SK-N-SH (cell line): ENCODE measurements around the gene CNP. TPM values are rescaled to one million over a fixed set of nuclear protein-coding genes. Genes with fewer than 3 reads are reported as not detected.

Experiments
- CTCF ChIA-PET: fragments of 300-600, 350-600 bp; formaldehyde crosslinking; extraction: SDS; loops from one replicate; lab custom pipeline; 2021; lab: Yijun Ruan, JAX
- POLR2A ChIA-PET: fragments of 350-600 bp; sonication (Branson Sonifier 250); formaldehyde crosslinking; extraction: SDS; loops from one replicate; lab custom pipeline; 2020; ENCODE audit warnings: antibody characterized with exemption, inconsistent platforms; lab: Yijun Ruan, JAX
- DNase-seq: peaks from one replicate; pipeline ENCODE4 v3.0.0; 2012
- H2AFZ ChIP-seq: fragments of 200-600 bp; sonication (generic); 2 replicates; pipeline ENCODE4 v1.8.1; 2016; ENCODE audit warnings: antibody characterized with exemption, mild to moderate bottlenecking, low read depth
- H3F3A ChIP-seq: fragments of 200-600 bp; sonication (generic); replicated peaks from 2 replicates; pipeline ENCODE3; 2016; ENCODE audit warnings: antibody characterized with exemption, mild to moderate bottlenecking; ENCODE audit not compliant: insufficient read depth
- H3K27ac ChIP-seq, 2 experiments: fragments of 200-500 bp in 1 of 2; fragments of 200-600 bp in 1 of 2; sonication (Bioruptor generic) in 1 of 2; sonication (generic), shearing (Covaris generic) in 1 of 2; 2 replicates each; pipeline versions ENCODE4 v1.5.1 to v1.6.1; 2014 to 2016; ENCODE audit warnings: low read depth in 2 of 2, inconsistent platforms in 1 of 2, low read length in 1 of 2, mild to moderate bottlenecking in 1 of 2, mixed read lengths in 1 of 2
- H3K27me3 ChIP-seq: fragments of 200-600 bp; sonication (generic), shearing (Covaris generic); 2 replicates; pipeline ENCODE4 v1.6.1; 2016; ENCODE audit warnings: mixed run types; ENCODE audit not compliant: insufficient read depth
- H3K36me3 ChIP-seq, 2 experiments: fragments of 200-500 bp in 1 of 2; fragments of 200-600 bp in 1 of 2; sonication (Bioruptor generic) in 1 of 2; sonication (generic) in 1 of 2; replicated peaks in 1 of 2; 2 replicates each; pipeline versions ENCODE3 to v1.5.1; 2014 to 2016; ENCODE audit warnings: low read length in 1 of 2, mild to moderate bottlenecking in 1 of 2; ENCODE audit not compliant: insufficient read depth in 2 of 2, control insufficient read depth in 1 of 2
- H3K4me1 ChIP-seq, 2 experiments: fragments of 200-500 bp in 1 of 2; fragments of 200-600 bp in 1 of 2; sonication (Bioruptor generic) in 1 of 2; sonication (generic), shearing (Covaris generic) in 1 of 2; 2 replicates each; pipeline versions ENCODE4 v1.5.1 to v1.6.1; 2014 to 2016; ENCODE audit warnings: low read depth in 1 of 2, low read length in 1 of 2, mixed run types in 1 of 2; ENCODE audit not compliant: insufficient read depth in 2 of 2, control insufficient read depth in 1 of 2
- H3K4me2 ChIP-seq: fragments of 200-600 bp; sonication (generic), shearing (Covaris generic); 2 replicates; pipeline ENCODE4 v1.6.1; 2017; ENCODE audit warnings: mixed run types
- H3K4me3 ChIP-seq, 2 experiments: fragments of 200-500 bp in 1 of 2; fragments of 200-600 bp in 1 of 2; sonication (Bioruptor generic) in 1 of 2; sonication (generic), shearing (Covaris generic) in 1 of 2; 2 replicates each; pipeline versions ENCODE4 v1.5.1 to v1.8.1; 2014 to 2016; ENCODE audit warnings: low read depth in 2 of 2, inconsistent platforms in 1 of 2, low read length in 1 of 2, mild to moderate bottlenecking in 1 of 2, mixed read lengths in 1 of 2, moderate library complexity in 1 of 2
- H3K79me2 ChIP-seq: fragments of 200-600 bp; sonication (generic); 2 replicates; pipeline ENCODE4 v1.8.1; 2017; ENCODE audit warnings: mild to moderate bottlenecking; ENCODE audit not compliant: insufficient read depth
- H3K9ac ChIP-seq: fragments of 200-600 bp; sonication (generic); 2 replicates; pipeline ENCODE4 v1.6.1; 2017; ENCODE audit warnings: mixed run types
- H3K9me2 ChIP-seq: fragments of 200-600 bp; sonication (generic); 2 replicates; pipeline ENCODE4 v1.6.1; 2017; ENCODE audit warnings: mixed run types
- H3K9me3 ChIP-seq: fragments of 200-600 bp; sonication (generic); 2 replicates; pipeline ENCODE4 v1.6.1; 2017; ENCODE audit warnings: mixed run types, mild to moderate bottlenecking, moderate library complexity
- H4K20me1 ChIP-seq: fragments of 200-600 bp; sonication (generic); 2 replicates; pipeline ENCODE4 v1.6.1; 2017; ENCODE audit warnings: mild to moderate bottlenecking, mixed run types; ENCODE audit not compliant: insufficient read depth
- CHD2 ChIP-seq: fragments of 150-350 bp; IDR thresholded peaks from 2 replicates; pipeline ENCODE4 v1.6.1; 2018; ENCODE audit warnings: low read length; ENCODE audit not compliant: partially characterized antibody
- ELF1 ChIP-seq: IDR thresholded peaks from 2 replicates; pipeline ENCODE4 v1.4.0; 2012
- EZH2phosphoT487 ChIP-seq: fragments of 200-600 bp; sonication (generic); IDR thresholded peaks from 2 replicates; pipeline ENCODE4 v1.6.1; 2017; ENCODE audit warnings: low read depth, mixed run types, mild to moderate bottlenecking, antibody characterized with exemption, moderate library complexity, borderline replicate concordance
- FOXJ3 ChIP-seq: sonication (generic); formaldehyde crosslinking; IDR thresholded peaks from 2 replicates; pipeline ENCODE4 v1.5.1; 2020; ENCODE audit warnings: mild to moderate bottlenecking, missing genetic modification reagents
- NRF1 ChIP-seq: IDR thresholded peaks from 2 replicates; pipeline ENCODE4 v1.6.1; 2012; ENCODE audit warnings: low read depth, mild to moderate bottlenecking, low read length
- POLR2AphosphoS5 ChIP-seq: IDR thresholded peaks from 2 replicates; pipeline ENCODE4 v1.6.1; 2012; ENCODE audit warnings: low read depth, low read length
- RAD21 ChIP-seq: IDR thresholded peaks from 2 replicates; pipeline ENCODE4 v1.6.1; 2012; ENCODE audit warnings: mild to moderate bottlenecking, low read length
- RCOR1 ChIP-seq: fragments of 150-350 bp; IDR thresholded peaks from 2 replicates; pipeline ENCODE4 v1.6.1; 2017; ENCODE audit warnings: antibody characterized with exemption, low read length
- RFX5 ChIP-seq: IDR thresholded peaks from 2 replicates; pipeline ENCODE4 v1.6.1; 2012; ENCODE audit warnings: mild to moderate bottlenecking, improper control_type of control experiment, low read length
- SMC3 ChIP-seq: IDR thresholded peaks from 2 replicates; pipeline ENCODE4 v1.6.1; 2012; ENCODE audit warnings: low read depth, low read length, improper control_type of control experiment
- TAF1 ChIP-seq: IDR thresholded peaks from 2 replicates; pipeline ENCODE4 v1.6.1; 2012; ENCODE audit warnings: low read depth, mild to moderate bottlenecking, low read length, moderate library complexity, borderline replicate concordance
- TCF12 ChIP-seq: IDR thresholded peaks from 2 replicates; pipeline ENCODE4 v1.4.0; 2012
- TEAD4 ChIP-seq: IDR thresholded peaks from 2 replicates; pipeline ENCODE4 v1.4.0; 2012; ENCODE audit warnings: mild to moderate bottlenecking, borderline replicate concordance; ENCODE audit not compliant: insufficient read depth
- YY1 ChIP-seq: IDR thresholded peaks from 2 replicates; pipeline ENCODE4 v1.4.0; 2012; ENCODE audit warnings: low read depth, mild to moderate bottlenecking
- WGBS: methylation state at CpG from one replicate; pipeline ENCODE4 v1.1.6; 2017; ENCODE audit warnings: low lambda C conversion rate; 5-methylcytosine and 5-hydroxymethylcytosine counted together
- polyA plus RNA-seq, 3 experiments: library from polyadenylated mRNA; depleted of rRNA; stranded (reverse); fragments of >200 nt; gene quantifications; 2 replicates each; pipeline ENCODE4 v1.2.3, GENCODE V29; 2012
- TF ChIP-seq, protein P1 (sequence below): IDR thresholded peaks from 2 replicates; pipeline ENCODE4; 2012
- TF ChIP-seq, protein P2 (sequence below): IDR thresholded peaks from 2 replicates; pipeline ENCODE4 v1.4.0; 2012; ENCODE audit warnings: low read depth
- TF ChIP-seq, protein P3 (sequence below): IDR thresholded peaks from 2 replicates; pipeline ENCODE4 v1.4.0; 2012; ENCODE audit warnings: low read depth, borderline replicate concordance
- TF ChIP-seq, protein P4 (sequence below): fragments of 150-350 bp; IDR thresholded peaks from 2 replicates; pipeline ENCODE4 v1.6.1; 2017; ENCODE audit warnings: antibody characterized with exemption, low read length, low read depth, borderline replicate concordance
- TF ChIP-seq, protein P5 (sequence below): fragments of 150-350 bp; IDR thresholded peaks from 2 replicates; pipeline ENCODE4 v1.6.1; 2016; ENCODE audit warnings: mild to moderate bottlenecking, low read depth, low read length
- TF ChIP-seq, protein P6 (sequence below): IDR thresholded peaks from 2 replicates; pipeline ENCODE4 v1.6.1; 2012; ENCODE audit warnings: mild to moderate bottlenecking, low read depth, low read length, moderate library complexity

The CNP gene
- polyA plus RNA-seq, 1 of the 3 experiments (the other 2 are of a cell fraction) = 54.8 TPM

GRCh38 chr17:41943492-41943891 lies 23.1 kb upstream of the CNP start:
- DNase-seq = no peak
- H3K4me3 ChIP-seq = no peak overlapping the region
- POLR2A ChIA-PET = no interaction called here
- no peaks in the 10 kb centered on the region for H3K9me2 ChIP-seq
- H4K20me1 ChIP-seq = no peaks in the 10 kb centered on the region
- TF ChIP-seq, protein P1, sequence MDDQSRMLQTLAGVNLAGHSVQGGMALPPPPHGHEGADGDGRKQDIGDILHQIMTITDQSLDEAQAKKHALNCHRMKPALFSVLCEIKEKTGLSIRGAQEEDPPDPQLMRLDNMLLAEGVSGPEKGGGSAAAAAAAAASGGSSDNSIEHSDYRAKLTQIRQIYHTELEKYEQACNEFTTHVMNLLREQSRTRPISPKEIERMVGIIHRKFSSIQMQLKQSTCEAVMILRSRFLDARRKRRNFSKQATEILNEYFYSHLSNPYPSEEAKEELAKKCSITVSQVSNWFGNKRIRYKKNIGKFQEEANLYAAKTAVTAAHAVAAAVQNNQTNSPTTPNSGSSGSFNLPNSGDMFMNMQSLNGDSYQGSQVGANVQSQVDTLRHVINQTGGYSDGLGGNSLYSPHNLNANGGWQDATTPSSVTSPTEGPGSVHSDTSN = no peak
- TF ChIP-seq YY1 = no peak
- TF ChIP-seq FOXJ3 (CRISPR knock-in tag) = no peak
- TF ChIP-seq, protein P2, sequence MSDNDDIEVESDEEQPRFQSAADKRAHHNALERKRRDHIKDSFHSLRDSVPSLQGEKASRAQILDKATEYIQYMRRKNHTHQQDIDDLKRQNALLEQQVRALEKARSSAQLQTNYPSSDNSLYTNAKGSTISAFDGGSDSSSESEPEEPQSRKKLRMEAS = no peak
- TF ChIP-seq, protein P3, sequence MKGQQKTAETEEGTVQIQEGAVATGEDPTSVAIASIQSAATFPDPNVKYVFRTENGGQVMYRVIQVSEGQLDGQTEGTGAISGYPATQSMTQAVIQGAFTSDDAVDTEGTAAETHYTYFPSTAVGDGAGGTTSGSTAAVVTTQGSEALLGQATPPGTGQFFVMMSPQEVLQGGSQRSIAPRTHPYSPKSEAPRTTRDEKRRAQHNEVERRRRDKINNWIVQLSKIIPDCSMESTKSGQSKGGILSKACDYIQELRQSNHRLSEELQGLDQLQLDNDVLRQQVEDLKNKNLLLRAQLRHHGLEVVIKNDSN = no peak
- TF ChIP-seq SMC3 = no peak
- TF ChIP-seq, protein P4, sequence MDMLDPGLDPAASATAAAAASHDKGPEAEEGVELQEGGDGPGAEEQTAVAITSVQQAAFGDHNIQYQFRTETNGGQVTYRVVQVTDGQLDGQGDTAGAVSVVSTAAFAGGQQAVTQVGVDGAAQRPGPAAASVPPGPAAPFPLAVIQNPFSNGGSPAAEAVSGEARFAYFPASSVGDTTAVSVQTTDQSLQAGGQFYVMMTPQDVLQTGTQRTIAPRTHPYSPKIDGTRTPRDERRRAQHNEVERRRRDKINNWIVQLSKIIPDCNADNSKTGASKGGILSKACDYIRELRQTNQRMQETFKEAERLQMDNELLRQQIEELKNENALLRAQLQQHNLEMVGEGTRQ = no peak
- TF ChIP-seq RCOR1 = no peak
- TF ChIP-seq NRF1 = no peak
- TF ChIP-seq, protein P5, sequence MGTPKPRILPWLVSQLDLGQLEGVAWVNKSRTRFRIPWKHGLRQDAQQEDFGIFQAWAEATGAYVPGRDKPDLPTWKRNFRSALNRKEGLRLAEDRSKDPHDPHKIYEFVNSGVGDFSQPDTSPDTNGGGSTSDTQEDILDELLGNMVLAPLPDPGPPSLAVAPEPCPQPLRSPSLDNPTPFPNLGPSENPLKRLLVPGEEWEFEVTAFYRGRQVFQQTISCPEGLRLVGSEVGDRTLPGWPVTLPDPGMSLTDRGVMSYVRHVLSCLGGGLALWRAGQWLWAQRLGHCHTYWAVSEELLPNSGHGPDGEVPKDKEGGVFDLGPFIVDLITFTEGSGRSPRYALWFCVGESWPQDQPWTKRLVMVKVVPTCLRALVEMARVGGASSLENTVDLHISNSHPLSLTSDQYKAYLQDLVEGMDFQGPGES = no peak
- TF ChIP-seq TEAD4 = no peak
- no peak for TF ChIP-seq ELF1
- no peak for TF ChIP-seq EZH2phosphoT487
- TF ChIP-seq TCF12 = no peak
- no peak for TF ChIP-seq RAD21
- TF ChIP-seq, protein P6, sequence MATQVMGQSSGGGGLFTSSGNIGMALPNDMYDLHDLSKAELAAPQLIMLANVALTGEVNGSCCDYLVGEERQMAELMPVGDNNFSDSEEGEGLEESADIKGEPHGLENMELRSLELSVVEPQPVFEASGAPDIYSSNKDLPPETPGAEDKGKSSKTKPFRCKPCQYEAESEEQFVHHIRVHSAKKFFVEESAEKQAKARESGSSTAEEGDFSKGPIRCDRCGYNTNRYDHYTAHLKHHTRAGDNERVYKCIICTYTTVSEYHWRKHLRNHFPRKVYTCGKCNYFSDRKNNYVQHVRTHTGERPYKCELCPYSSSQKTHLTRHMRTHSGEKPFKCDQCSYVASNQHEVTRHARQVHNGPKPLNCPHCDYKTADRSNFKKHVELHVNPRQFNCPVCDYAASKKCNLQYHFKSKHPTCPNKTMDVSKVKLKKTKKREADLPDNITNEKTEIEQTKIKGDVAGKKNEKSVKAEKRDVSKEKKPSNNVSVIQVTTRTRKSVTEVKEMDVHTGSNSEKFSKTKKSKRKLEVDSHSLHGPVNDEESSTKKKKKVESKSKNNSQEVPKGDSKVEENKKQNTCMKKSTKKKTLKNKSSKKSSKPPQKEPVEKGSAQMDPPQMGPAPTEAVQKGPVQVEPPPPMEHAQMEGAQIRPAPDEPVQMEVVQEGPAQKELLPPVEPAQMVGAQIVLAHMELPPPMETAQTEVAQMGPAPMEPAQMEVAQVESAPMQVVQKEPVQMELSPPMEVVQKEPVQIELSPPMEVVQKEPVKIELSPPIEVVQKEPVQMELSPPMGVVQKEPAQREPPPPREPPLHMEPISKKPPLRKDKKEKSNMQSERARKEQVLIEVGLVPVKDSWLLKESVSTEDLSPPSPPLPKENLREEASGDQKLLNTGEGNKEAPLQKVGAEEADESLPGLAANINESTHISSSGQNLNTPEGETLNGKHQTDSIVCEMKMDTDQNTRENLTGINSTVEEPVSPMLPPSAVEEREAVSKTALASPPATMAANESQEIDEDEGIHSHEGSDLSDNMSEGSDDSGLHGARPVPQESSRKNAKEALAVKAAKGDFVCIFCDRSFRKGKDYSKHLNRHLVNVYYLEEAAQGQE = no peak
- TF ChIP-seq CHD2 = no peak
- no peak for TF ChIP-seq POLR2AphosphoS5
- TF ChIP-seq TAF1 = no peak
- no peak for TF ChIP-seq RFX5
- H3K36me3 ChIP-seq = peaks cover 0 to 4% of the 10 kb centered on the region in 2 experiments
- H3K27me3 ChIP-seq = no peaks in the 10 kb centered on the region
- H3K9me3 ChIP-seq = no peaks in the 10 kb centered on the region
- H3F3A ChIP-seq = no peaks in the 10 kb centered on the region
- H3K4me2 ChIP-seq = no peak overlapping the region
- no peak overlapping the region for H2AFZ ChIP-seq
- CTCF ChIA-PET = interaction anchor here (1.0 kb wide), 1 partner anchor 20 kb away, joined by 3 read pairs; no protein-coding TSS in a partner anchor
- H3K79me2 ChIP-seq = no peaks in the 10 kb centered on the region
- H3K27ac ChIP-seq = no peak overlapping the region
- 91% methylated on average over 3 of the region's 3 CpGs for WGBS
- peaks cover 0 to 17% of the 10 kb centered on the region in 2 experiments; a peak in 1 of 4 replicates for H3K4me1 ChIP-seq
- no peak overlapping the region for H3K9ac ChIP-seq
